GM18858 (cell line): Measurements from ENCODE around the gene CRMP1.
"Not testable (repeated sequence)": the region's sequence is repeated elsewhere in the genome, so short reads cannot be mapped to it uniquely, and the experiment has no call there.

Experiments
- ATAC-seq: cut with Tn5 transposase; IDR thresholded peaks from one replicate; pipeline ENCODE4 v1.9.1; 2021; ENCODE audit not compliant: unreplicated experiment

CRMP1 gene

GRCh38 chr4:5825321-5826041, 67.4 kb downstream of the CRMP1 start:
- ATAC-seq, result no peak

DNA sequence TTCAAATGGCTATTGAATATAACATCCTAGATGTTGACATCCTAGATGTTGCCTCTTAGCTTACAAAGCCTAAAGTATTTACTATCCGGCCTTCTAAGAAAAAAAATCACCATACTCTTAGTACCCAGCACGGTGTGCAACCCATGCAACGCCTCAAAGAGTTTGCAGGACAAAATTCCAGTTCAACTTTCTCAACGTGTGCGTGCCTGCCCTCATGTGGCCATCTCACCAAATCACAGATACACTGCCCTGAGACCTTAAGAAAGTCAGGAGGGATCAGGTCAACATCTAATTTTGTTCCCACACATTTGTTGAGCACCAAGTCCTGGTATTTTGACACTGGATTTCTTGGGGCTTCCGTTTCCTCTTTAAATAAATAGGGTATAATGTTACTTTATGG, 68.3 kb downstream of the CRMP1 start:
- no peak for ATAC-seq

- ATAC-seq, result no peak
Measured at GRCh38 chr4:5824227-5824626, 68.7 kb downstream of the CRMP1 start.

- no peak for ATAC-seq
Measured at GRCh38 chr4:5823542-5824211, 69.2 kb downstream of the CRMP1 start.

DNA sequence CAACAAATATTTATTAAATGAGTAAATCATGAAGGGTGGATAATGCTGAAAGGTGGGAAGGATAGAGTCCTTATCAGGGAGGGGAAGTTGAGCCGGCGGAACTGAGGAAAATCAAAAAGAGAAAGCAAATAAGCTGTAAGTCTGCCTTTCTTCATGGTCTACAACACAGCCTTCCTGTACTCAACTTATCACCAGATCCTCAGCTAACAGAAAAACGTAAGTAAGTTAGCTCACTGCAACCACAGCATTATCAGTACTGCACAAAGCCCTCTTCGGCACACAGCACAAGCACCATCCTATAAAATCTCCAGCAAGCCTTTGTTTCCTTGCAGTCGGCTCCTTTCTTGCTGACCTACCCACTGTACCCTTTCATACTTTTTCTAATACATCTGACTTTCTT, 70.3 kb downstream of the CRMP1 start:
- no peak for ATAC-seq

- ATAC-seq, result no peak
Measured at GRCh38 chr4:5821665-5822358, 71.1 kb downstream of the CRMP1 start.

- ATAC-seq, result no peak
Measured at GRCh38 chr4:5816851-5817375, 76.0 kb downstream of the CRMP1 start.

- ATAC-seq, result no peak
Measured at GRCh38 chr4:5816101-5816500, 76.8 kb downstream of the CRMP1 start.

GRCh38 chr4:5815641-5816040, 77.2 kb downstream of the CRMP1 start:
- ATAC-seq, result no peak

GRCh38 chr4:5814421-5814820, 78.5 kb downstream of the CRMP1 start:
- ATAC-seq, result no peak

- no peak for ATAC-seq
Measured at GRCh38 chr4:5813882-5814255, 79.0 kb downstream of the CRMP1 start.

DNA sequence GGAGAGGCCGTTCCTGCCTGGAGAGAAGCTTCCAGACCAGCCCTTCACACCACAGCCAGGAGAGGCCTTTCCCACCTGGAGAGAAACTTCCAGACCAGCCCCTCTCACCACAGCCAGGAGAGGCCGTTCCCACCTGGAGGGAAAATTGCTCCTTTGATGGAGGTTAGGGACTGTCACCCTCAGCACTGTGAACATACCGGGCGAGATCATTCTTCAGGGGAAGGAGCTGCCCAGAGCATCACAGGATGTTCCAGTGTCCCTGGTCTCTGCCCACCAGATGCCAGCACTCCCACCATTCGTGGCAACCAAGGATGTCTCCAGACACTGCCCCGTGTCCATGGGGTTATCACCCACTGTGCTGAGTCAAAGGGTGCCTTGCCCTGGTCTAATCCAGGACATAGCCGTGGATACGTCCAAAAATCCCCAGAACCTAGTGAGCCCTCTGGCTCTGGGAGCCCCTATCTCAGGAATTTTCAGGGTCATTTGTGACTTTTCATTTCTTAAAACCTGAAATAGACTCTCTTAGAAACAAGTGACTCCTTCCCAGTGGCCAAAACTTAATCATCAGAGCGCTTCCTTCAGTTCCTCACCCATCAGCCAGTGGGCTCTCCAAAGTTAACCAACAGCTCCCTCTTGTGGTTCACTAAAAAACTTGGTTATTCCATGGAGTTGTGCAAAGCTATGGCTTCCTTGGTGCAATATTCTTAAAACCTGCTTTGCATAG, 80.2 kb downstream of the CRMP1 start:
- peak; percentile 86 for ATAC-seq

DNA sequence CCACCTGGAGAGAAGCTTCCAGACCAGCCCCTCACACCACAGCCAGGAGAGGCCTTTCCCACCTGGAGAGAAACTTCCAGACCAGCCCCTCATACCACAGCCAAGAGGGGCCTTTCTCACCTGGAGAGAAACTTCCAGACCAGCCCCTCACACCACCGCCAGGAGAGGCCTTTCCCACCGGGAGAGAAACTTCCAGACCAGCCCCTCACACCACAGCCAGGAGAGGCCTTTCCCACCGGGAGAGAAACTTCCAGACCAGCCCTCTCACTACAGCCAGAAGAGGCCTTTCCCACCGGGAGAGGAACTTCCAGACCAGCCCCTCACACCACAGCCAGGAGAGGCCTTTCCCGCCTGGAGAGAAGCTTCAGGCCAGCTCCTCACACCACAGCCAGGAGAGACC, 80.8 kb downstream of the CRMP1 start:
- ATAC-seq, result not testable (repeated sequence)

GRCh38 chr4:5810770-5811430, 82.0 kb downstream of the CRMP1 start:
- no peak for ATAC-seq

DNA sequence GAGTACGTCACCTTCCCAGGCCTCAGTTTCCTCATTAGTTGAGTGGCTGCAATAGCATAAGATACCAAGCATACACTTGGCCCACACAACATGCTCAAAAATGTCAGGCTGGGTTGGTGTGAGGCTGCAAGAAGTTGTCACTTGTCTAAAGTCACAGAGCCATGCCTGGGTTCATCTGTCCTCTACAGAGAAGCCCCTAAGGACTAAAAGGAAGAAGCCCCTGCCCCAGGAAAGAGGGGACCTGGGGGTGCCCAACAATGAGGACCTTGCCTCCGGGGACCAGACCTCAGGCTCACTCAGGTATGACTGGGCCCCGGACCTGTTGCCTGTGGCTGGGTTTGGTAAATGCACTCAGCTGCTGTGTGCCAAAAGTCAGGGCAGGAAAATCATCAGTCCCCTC, 82.7 kb downstream of the CRMP1 start:
- no peak for ATAC-seq

GRCh38 chr4:5809216-5809776, 83.6 kb downstream of the CRMP1 start:
- no peak for ATAC-seq

GRCh38 chr4:5808081-5808741, 84.7 kb downstream of the CRMP1 start:
- no peak for ATAC-seq

GRCh38 chr4:5805270-5805669, 87.6 kb downstream of the CRMP1 start:
- ATAC-seq, result no peak

DNA sequence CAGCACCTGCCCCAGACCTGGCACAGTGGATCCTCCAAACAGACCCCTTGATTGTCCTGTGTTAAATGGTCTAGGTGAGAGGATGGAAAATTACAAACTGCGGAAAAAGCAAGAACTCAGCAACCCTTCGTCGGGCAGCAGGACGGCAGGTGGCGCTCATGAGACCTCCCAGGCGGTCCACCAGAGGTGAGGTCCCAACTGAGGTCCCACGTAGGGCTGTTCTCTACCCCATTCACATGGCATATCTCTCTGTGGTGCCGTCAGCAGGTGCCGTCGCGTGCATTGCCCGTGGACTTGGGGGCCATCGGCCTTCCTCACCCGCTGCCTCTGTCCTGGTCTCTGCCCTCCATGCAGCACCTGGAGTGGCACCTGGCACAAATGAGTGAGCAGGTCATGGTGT, 88.2 kb downstream of the CRMP1 start:
- ATAC-seq, result no peak

GRCh38 chr4:5802565-5802964, 90.3 kb downstream of the CRMP1 start:
- ATAC-seq, result no peak
